KOPT-K1 (cell line): Measurements from ENCODE around the gene ADGRV1.

Experiments used
- H3K27ac ChIP-seq: fragments of 200-600 bp; sonication (generic); 2 replicates; pipeline ENCODE4 v1.5.1; 2016; ENCODE audit warnings: antibody characterized with exemption, mild to moderate bottlenecking, low read depth, low read length; ENCODE audit not compliant: poor library complexity, severe bottlenecking
- H3K36me3 ChIP-seq: fragments of 200-600 bp; sonication (generic); 2 replicates; pipeline ENCODE4 v1.5.1; 2017; ENCODE audit warnings: antibody characterized with exemption, mild to moderate bottlenecking, low read length, moderate library complexity; ENCODE audit not compliant: insufficient read depth
- H3K9me3 ChIP-seq: fragments of 200-600 bp; sonication (generic); 2 replicates; pipeline ENCODE4 v1.5.1; 2017; ENCODE audit warnings: antibody characterized with exemption, low read length, mild to moderate bottlenecking; ENCODE audit not compliant: insufficient read depth, poor library complexity, severe bottlenecking

ADGRV1 gene

DNA sequence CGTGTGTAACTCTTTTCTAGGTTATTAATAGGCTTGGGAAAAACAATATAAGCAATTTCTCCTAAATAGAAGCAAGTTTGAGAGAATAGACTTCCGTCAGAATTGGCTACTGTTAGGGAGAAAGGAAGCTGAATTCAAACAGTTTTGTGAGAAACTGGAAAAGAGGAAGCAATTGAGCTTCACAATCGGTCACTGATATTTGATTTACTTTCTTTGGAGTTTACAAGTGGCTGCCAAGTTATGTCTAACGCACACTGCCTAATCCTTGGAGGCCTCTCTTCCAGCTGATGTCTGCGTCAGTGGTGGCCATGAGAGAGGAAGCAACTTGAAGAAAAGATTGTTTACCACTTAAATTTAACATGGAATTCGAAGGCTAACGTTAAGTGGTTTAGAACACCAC, 319.5 kb downstream of the ADGRV1 start:
- H3K36me3 ChIP-seq, result no peaks in the 10 kb centered on the region
- H3K9me3 ChIP-seq, result no peaks in the 10 kb centered on the region
- H3K27ac ChIP-seq, result no peak overlapping the region

GRCh38 chr5:90878549-90879196, 320.1 kb downstream of the ADGRV1 start:
- Histone ChIP-seq H3K27ac (no peak overlapping the region), H3K36me3 (no peaks in the 10 kb centered on the region), H3K9me3 (no peaks in the 10 kb centered on the region)

DNA sequence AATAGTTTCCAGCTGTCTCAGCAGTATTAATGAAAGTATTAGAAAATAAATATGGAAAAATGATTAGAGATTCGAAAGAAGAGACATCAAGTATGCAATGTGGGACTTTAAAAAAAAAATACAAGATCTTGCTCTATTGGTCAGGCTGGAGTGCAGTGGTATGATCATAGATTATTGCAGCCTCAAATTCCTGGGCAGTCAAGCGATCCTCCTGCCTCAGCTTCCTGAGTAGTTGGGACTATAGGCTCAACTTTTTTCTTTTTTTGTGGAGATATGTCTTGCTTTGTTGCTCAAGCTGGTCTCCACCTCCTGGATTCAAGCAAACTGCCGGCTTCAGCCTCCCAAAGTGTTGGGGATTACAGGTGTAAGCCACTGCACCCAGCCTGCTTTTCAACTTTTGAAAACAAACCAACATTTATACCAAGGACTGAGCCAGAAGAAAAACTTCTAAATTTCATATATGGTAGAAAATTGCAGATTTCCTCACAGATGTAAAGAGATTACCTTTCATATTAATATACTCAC, 323.1 kb downstream of the ADGRV1 start:
- Histone ChIP-seq H3K27ac (no peak overlapping the region), H3K9me3 (no peaks in the 10 kb centered on the region), H3K36me3 (no peaks in the 10 kb centered on the region)

- H3K9me3 ChIP-seq, result no peaks in the 10 kb centered on the region
- no peaks in the 10 kb centered on the region for H3K36me3 ChIP-seq
- H3K27ac ChIP-seq, result no peak overlapping the region
Observed at GRCh38 chr5:90882448-90882847, 323.9 kb downstream of the ADGRV1 start.

DNA sequence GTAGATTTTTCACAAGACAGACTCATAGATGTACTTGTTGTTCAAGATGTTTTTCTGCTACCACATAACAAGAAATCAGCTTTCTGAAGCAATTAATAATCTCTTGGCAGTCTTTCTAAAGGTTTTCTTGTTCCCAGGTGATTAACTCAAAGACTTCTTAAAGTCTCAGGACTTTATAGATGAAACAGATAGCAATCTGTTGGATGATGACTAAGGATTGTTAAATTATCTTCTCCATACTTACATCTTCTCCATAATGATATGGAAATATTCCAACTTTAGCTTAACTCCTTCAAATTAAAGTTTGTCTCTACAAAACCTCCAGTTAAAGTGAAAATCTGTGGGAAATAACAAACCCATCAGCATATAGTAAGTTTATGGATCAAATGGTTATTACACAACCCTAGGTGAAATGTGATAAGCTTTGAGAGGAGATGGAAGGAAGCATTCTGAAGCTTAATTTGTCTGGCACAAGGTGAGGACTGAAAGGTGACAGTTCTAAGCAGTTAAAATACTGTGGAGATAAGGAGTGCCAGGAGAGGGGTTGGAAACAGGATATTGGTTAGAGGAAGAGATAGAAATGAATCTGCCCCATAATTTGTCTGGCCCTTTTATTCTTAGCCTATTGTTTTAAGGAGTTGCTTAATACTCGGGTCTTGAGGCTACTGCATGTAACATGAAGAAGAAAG, 326.7 kb downstream of the ADGRV1 start:
- Histone ChIP-seq H3K36me3 (no peaks in the 10 kb centered on the region), H3K9me3 (no peaks in the 10 kb centered on the region), H3K27ac (no peak overlapping the region)

DNA sequence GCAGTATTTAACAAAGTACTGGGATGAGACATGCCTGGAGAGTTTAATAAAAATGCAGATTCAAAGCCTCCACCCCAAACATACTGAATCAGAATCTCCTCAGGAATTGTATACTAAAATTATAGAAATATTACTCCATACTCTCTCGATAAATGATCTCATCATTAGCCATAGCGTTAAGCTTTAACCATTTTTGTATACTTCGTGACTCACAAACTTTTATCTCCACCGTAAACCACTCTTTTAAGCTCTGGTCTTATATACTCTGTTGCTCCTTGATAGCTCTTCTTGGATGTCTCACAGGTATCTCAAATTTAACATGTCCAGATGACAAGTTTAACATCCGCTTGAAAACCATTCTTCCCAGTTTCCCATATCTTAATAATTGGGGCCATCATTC, 327.8 kb downstream of the ADGRV1 start:
- H3K27ac ChIP-seq, result no peak overlapping the region
- H3K9me3 ChIP-seq, result no peaks in the 10 kb centered on the region
- H3K36me3 ChIP-seq, result no peaks in the 10 kb centered on the region

GRCh38 chr5:90888511-90889324, 330.1 kb downstream of the ADGRV1 start:
- H3K36me3 ChIP-seq, result no peaks in the 10 kb centered on the region
- no peaks in the 10 kb centered on the region for H3K9me3 ChIP-seq
- H3K27ac ChIP-seq, result no peak overlapping the region

DNA sequence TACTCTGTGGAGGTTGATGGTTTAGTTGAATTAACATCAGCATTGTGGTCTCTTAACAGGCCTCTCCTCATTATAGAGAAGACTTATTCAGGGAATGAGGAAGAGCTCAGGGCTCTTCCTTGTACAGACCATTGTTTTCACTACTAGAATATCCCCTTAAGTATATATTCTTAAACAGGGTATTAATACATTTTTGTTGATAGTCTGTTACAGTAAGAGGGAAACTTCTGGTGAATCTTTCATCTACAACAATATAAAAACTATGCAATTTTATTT, 330.7 kb downstream of the ADGRV1 start:
- Histone ChIP-seq H3K27ac (no peak overlapping the region), H3K9me3 (no peaks in the 10 kb centered on the region), H3K36me3 (no peaks in the 10 kb centered on the region)

DNA sequence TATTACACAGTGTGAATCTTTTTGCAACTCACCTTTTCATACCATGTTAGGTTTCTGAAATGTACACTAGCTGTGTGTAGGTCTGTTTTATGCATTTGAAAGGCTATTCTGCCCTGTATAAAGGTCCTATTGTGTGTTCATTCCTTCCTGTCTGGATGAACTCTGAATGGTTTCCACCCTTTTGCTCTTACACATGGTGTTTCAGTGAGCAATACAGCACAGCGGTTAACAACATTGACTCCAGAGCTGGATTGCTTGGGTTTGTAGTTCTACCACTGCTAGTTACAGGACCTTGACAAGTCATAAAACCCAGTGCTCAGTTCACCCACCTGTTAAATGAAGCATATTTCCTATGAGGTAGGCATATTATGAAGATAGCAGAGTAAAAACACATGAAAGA, 331.6 kb downstream of the ADGRV1 start:
- no peaks in the 10 kb centered on the region for H3K36me3 ChIP-seq
- H3K27ac ChIP-seq, result no peak overlapping the region
- no peaks in the 10 kb centered on the region for H3K9me3 ChIP-seq

DNA sequence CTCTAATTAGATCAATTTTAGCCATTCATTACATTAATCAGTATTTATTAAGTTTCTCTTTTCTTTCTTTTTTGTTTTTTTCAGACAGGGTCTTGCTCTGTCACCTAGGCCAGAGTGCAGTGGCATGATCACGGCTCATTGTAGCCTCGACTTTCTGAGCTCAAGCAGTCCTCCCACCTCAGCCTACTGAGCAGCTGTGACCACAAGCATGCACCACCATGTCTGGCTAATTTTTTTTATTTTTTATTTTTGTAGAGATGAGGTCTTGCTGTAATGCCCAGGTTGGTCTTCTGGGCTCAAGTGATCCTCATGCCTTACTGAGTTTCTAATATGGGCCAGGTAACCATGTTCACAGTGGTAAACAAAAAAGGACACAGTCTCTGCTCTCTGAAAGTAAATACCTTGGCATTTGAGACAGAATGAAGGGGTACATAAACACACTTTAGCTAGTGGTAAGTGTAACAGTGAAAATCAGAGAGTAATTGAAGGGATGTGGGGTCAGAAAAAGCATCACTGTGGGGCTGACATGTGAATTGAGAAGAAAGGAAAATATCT, 336.3 kb downstream of the ADGRV1 start:
- Histone ChIP-seq H3K36me3 (no peaks in the 10 kb centered on the region), H3K27ac (no peak overlapping the region), H3K9me3 (no peaks in the 10 kb centered on the region)

- Histone ChIP-seq H3K9me3 (no peaks in the 10 kb centered on the region), H3K27ac (no peak overlapping the region), H3K36me3 (no peaks in the 10 kb centered on the region)
Observed at GRCh38 chr5:90897618-90898017, 339.0 kb downstream of the ADGRV1 start.

GRCh38 chr5:90898326-90899013, 339.9 kb downstream of the ADGRV1 start:
- no peaks in the 10 kb centered on the region for H3K36me3 ChIP-seq
- no peak overlapping the region for H3K27ac ChIP-seq

DNA sequence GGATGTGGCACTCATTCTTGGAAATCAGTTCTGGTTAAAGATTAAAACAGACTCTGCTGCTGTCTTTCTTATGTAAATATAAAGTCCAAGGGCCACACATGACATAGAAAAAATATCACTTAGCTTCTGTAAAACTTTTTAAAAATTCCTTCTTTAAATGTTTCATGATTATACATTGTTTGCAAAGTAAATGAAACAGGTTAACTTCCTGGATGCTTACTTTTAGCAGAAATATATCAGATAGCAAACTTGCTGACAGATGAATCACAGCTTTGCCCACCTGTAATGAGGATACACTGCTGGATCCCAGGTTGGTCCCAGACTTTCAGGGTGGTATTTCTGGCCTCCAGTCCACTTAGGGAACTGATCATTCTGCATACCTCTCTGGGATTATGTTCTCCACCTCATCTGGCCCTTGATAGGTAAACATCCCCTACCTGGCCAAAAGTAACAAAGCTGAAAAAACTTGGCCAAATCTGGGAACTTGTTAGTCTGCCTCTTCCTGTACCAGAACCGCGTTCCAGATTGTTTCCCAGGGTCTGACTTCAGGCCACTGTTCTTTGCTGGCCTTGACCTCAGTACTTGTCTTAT, 340.5 kb downstream of the ADGRV1 start:
- H3K27ac ChIP-seq, result no peak overlapping the region
- no peaks in the 10 kb centered on the region for H3K9me3 ChIP-seq
- no peaks in the 10 kb centered on the region for H3K36me3 ChIP-seq

More at GRCh38 chr5:90898326-90899013, 339.9 kb downstream of the ADGRV1 start:
- H3K9me3 ChIP-seq, result no peaks in the 10 kb centered on the region

GRCh38 chr5:90901261-90901660, 342.7 kb downstream of the ADGRV1 start:
- H3K36me3 ChIP-seq, result no peaks in the 10 kb centered on the region
- no peaks in the 10 kb centered on the region for H3K9me3 ChIP-seq
- H3K27ac ChIP-seq, result no peak overlapping the region
